HG03558 (cell line): ENCODE measurements around the gene PARP3.
"Not testable (repeated sequence)": the region's sequence is repeated elsewhere in the genome, so short reads cannot be mapped to it uniquely, and the experiment has no call there.

Source experiments
- ATAC-seq: cut with Tn5 transposase; IDR thresholded peaks from one replicate; pipeline ENCODE4 v1.9.1; 2021; ENCODE audit warnings: moderate number of reproducible peaks; ENCODE audit not compliant: unreplicated experiment; ENCODE audit errors: extremely low read depth

Gene PARP3

DNA sequence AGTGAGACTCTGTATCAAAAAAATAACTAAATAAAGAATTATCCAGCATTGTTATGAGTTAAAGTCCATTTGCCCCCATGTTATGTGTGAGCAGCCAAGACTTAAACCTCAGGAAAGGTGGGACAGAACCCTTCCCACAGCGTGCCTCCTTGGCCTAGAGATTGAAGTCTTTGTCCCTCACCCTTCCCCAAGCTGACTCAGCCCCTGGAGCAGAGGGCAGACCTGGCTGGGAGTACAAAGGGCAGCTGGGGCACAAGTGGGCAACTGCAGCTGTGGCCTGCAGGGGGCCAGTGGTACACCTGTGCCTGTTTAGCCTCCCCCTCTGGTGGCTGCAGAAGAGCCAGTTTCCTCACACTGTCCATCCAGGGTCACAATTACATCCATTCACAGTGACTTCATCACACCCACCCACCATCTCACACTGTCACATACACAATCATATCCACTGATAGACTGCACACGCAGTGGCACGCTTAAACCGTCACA lies 40.2 kb downstream of the PARP3 start:
- ATAC-seq = no peak

- ATAC-seq = no peak
Observed at GRCh38 chr3:51982838-51983577, 40.8 kb downstream of the PARP3 start, which contains the start of gene ACY1. Gene ACY1, plus strand, starts transcription at chr3:51983535. Its CDS starts 530 bp downstream, at chr3:51984065.

- ATAC-seq = no peak
Observed at GRCh38 chr3:51983578-51984268, 41.6 kb downstream of the PARP3 start.

DNA sequence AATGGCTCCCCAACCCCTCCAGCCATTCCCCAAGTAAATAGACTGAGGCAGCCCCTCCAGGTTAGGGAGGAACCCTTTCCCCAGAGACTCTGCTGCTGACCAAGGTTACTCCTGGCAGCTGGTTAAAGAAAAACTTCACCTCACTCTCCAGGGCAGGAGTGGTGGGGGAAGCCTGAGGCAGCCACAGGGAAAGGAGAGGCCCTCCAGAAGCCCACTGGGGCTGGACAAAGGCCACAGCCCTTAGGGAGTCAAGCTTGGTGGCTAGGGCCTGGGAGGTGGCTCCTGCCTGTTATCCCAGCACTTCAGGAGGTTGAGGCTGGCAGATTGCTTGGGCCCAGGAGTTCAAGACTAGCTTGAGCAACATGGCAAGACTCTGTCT lies 42.1 kb downstream of the PARP3 start:
- ATAC-seq = no peak

GRCh38 chr3:51985063-51985462 lies 42.9 kb downstream of the PARP3 start:
- no peak for ATAC-seq

- no peak for ATAC-seq
Observed at GRCh38 chr3:51986010-51986947, 44.1 kb downstream of the PARP3 start.

- no peak for ATAC-seq
Observed at GRCh38 chr3:51987568-51987967, 45.4 kb downstream of the PARP3 start.

DNA sequence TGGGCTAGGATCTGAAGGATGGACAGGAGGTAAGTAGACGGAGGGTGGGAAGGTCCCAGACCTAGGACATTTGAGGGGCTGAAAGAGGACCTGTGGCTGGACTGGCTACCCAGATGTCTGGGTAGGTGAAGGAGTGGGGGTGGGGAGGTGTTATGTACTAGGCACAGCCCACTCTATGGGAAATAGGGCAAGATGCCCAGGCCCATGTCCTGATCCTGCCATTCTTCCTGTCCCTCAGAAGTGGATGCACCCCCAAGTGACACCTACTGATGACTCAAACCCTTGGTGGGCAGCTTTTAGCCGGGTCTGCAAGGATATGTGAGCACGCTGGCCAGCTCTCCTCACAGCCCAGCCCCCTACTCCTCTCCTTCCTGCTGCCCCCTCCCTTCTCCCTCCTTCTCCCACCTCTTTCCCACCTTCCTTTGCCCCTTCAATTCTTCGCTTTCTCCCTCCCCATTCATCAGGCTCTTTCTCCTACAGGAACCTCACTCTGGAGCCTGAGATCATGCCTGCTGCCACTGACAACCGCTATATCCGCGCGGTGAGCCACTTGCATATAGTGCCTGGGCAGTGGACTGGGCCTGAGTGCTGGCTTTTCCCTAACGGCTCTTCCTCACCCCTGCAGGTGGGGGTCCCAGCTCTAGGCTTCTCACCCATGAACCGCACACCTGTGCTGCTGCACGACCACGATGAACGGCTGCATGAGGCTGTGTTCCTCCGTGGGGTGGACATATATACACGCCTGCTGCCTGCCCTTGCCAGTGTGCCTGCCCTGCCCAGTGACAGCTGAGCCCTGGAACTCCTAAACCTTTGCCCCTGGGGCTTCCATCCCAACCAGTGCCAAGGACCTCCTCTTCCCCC lies 46.4 kb downstream of the PARP3 start:
- no peak for ATAC-seq

- not testable (repeated sequence) for ATAC-seq
Observed at GRCh38 chr3:51990501-51990971, 48.4 kb downstream of the PARP3 start.

DNA sequence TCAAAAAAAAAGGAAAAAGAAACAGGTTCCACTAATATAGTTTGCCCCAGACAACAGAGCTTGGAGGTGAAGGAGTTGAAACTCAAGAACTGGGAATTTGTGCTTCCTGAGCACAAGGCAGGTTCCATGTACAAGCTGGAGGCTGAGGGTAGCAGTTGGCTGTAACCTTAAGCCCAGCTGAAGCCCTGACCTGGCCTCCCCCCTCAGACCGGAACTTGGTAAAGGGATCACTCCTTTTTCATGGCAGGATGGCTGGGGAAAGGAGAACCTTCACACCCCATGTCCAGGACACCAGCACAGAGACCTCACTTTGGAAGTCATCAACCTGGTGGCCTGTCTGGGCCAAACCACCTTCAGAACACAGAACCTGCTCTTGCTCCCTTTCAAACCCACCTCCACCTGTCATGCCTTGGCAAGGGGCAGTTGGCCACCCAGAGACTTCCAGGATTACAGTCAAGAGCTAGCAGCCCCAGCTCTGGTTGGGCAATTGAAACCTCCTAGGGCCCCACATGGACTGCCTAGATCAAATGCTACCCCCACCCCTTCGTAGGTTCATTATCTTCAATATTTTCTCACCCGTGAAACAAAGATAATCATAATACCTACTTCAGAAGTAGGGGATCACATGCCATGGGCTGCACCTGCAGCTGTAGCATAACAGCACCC lies 50.0 kb downstream of the PARP3 start:
- no peak for ATAC-seq

DNA sequence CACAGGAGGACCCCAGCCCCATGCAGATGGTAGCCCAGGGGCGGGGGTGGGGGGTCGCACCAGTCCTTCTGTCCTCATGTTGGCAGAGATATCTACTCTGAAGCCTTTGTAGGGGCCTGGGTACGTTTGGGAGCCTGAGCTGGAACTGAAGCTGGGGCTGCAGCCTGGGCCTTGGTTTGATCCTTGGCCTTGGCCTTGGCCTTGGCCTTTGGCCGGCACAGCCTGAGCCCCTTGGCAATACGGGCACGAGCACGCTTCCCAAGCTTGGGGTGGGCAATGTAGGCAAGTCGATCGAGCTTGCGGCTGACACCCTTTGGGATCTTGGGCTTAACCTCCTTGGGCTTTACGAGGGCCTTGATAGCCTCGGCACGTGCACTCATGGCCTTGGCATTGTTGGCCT lies 51.5 kb downstream of the PARP3 start:
- not testable (repeated sequence) for ATAC-seq

DNA sequence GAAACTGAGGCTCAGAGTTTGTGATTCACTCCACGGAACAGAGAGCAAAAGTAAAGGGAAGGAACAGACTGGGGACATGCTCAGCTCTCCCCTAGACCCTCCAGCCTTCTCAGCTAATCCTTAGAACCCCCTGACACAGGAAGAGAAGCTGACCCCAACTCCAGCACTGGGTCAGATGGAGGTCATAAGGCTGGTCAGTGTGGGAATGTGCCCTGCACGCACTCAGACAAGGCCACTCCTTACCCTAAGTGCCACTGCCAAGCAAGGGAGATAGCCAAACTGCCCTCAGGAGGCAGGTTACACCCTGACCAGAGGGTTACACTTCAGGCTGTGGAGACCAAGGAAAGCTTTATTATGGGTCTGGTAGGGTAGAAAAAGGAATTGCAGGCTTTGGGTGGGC lies 52.4 kb downstream of the PARP3 start:
- ATAC-seq = no peak

GRCh38 chr3:51995346-51996163 lies 53.4 kb downstream of the PARP3 start, which contains the start of gene RPL29:
Gene RPL29, minus strand, starts transcription at chr3:51995895. Its CDS starts 434 bp downstream, at chr3:51995461.
- peak; percentile 65 for ATAC-seq

GRCh38 chr3:51997172-51997571 lies 55.0 kb downstream of the PARP3 start:
- ATAC-seq = no peak

DNA sequence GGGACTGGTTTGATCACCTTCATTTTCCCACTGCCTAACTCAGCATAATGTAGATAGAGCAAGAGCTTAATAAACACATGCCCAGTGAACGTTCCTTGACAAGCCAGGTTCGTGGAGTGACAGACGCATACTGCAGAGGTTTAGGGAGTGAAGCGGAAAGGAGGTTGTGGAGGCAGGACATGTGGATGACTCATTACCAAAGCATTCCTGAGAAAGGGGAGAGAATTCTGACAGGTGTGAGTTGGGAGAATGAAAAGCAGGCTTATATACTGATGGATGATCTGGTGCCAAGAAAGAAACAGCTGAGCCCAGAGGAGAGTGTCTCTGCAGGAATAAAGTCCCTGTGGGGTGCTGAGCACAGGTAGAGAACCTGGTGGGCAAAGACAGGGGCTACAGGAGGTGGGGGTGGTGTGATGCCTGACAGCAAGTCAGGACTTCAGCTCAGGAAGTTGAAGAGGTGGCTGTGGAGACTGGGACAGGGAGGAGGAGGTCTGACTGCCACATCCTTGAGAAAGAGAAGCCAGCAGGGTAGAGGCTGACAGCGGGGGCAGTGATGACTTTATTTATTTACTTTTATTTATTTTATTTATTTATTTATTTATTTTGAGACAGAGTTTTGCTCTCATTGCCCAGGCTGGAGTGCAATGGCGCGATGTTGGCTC lies 55.9 kb downstream of the PARP3 start:
- ATAC-seq = no peak
